Endothelial cell of umbilical vein (primary cell): ENCODE data around the gene KLC4. TPM values are rescaled to one million over a fixed set of nuclear protein-coding genes. Genes with fewer than 3 reads are reported as not detected.

Source experiments
- BruUV-seq: library from RNA; stranded (reverse); fragments of 400-500 nt; replicated peaks from 2 replicates; lab custom pipeline; 2021; lab: Mats Ljungman, UMichigan
- CTCF ChIA-PET: fragments of 300-600, 350-600 bp; sonication (Branson Sonifier 250); formaldehyde crosslinking; loops from one replicate; lab custom pipeline; 2021; ENCODE audit warnings: antibody characterized with exemption, inconsistent platforms; lab: Charles Lee
- POLR2A ChIA-PET: fragments of 300-600, 350-600 bp; sonication (Branson Sonifier 250); formaldehyde crosslinking; loops from one replicate; lab custom pipeline; 2021; ENCODE audit warnings: antibody characterized with exemption, inconsistent platforms; lab: Charles Lee
- DNase-seq: peaks from one replicate; pipeline ENCODE4 v3.0.0-alpha.2; 2011; ENCODE audit warnings: low read depth, low spot score
- FAIRE-seq: peaks from 2 replicates; lab custom pipeline; 2011; peaks lifted over from hg19 to GRCh38; lab: Jason Lieb, UNC
- H2AFZ ChIP-seq: 2 replicates; pipeline ENCODE4 v1.6.0; 2012; ENCODE audit warnings: low read depth, low read length, control low read depth, inconsistent platforms
- H3K27ac ChIP-seq: 2 replicates; pipeline ENCODE4 v1.5.1; 2011; ENCODE audit warnings: low read depth, mild to moderate bottlenecking, control low read depth, low read length, moderate library complexity; ENCODE audit not compliant: insufficient read depth
- H3K27me3 ChIP-seq, 2 experiments: 2 replicates each; pipeline versions ENCODE4 v1.6.0 to v1.6.1; 2011; ENCODE audit warnings: low read length in 2 of 2, mixed read lengths in 1 of 2; ENCODE audit not compliant: control insufficient read depth in 2 of 2, insufficient read depth in 2 of 2
- H3K36me3 ChIP-seq, 2 experiments: 2 replicates in 1 of 2; 3 replicates in 1 of 2; pipeline ENCODE4 v1.5.1; 2011; ENCODE audit warnings: low read length in 2 of 2, mild to moderate bottlenecking in 1 of 2, moderate library complexity in 1 of 2; ENCODE audit not compliant: control insufficient read depth in 2 of 2, insufficient read depth in 2 of 2; ENCODE audit errors: extremely low read depth in 1 of 2
- H3K4me1 ChIP-seq: 3 replicates; pipeline ENCODE4 v1.5.1; 2011; ENCODE audit warnings: mild to moderate bottlenecking, low read length; ENCODE audit not compliant: control insufficient read depth, insufficient read depth; ENCODE audit errors: extremely low read depth
- H3K4me2 ChIP-seq: 2 replicates; pipeline ENCODE4 v1.6.1; 2011; ENCODE audit warnings: low read length, control low read depth, mixed read lengths; ENCODE audit not compliant: insufficient read depth
- H3K4me3 ChIP-seq, 3 experiments: fragments of 200-600 bp in 1 of 3; sonication (generic), shearing (Covaris generic) in 1 of 3; replicated peaks in 1 of 3; 2 replicates each; pipeline ENCODE4 v1.5.1; 2011 to 2016; ENCODE audit warnings: control low read depth in 3 of 3, low read length in 3 of 3, mild to moderate bottlenecking in 2 of 3, inconsistent platforms in 1 of 3, low read depth in 1 of 3, moderate library complexity in 1 of 3; ENCODE audit not compliant: insufficient read depth in 1 of 3
- H3K79me2 ChIP-seq: 2 replicates; pipeline ENCODE4 v1.6.0; 2012; ENCODE audit warnings: low read length, inconsistent platforms; ENCODE audit not compliant: control insufficient read depth, insufficient read depth
- H3K9ac ChIP-seq: replicated peaks from 2 replicates; pipeline ENCODE3; 2011; ENCODE audit warnings: low read length, control low read depth; ENCODE audit not compliant: insufficient read depth; ENCODE audit errors: extremely low read depth
- H3K9me1 ChIP-seq: replicated peaks from 3 replicates; pipeline ENCODE4 v1.6.0; 2011; ENCODE audit warnings: mild to moderate bottlenecking, low read length; ENCODE audit not compliant: control insufficient read depth, insufficient read depth; ENCODE audit errors: extremely low read depth
- H3K9me3 ChIP-seq: replicated peaks from 2 replicates; pipeline ENCODE4 v1.5.1; 2012; ENCODE audit warnings: low read length, inconsistent platforms; ENCODE audit not compliant: control insufficient read depth, insufficient read depth
- H4K20me1 ChIP-seq: replicated peaks from 2 replicates; pipeline ENCODE3; 2011; ENCODE audit warnings: mild to moderate bottlenecking, low read length; ENCODE audit not compliant: control insufficient read depth, insufficient read depth; ENCODE audit errors: extremely low read depth
- EZH2 ChIP-seq: IDR thresholded peaks from 2 replicates; pipeline ENCODE4 v1.6.1; 2012; ENCODE audit warnings: borderline replicate concordance, low read depth, mild to moderate bottlenecking, moderate library complexity, low read length, inconsistent platforms; ENCODE audit not compliant: severe bottlenecking
- FOS ChIP-seq: IDR thresholded peaks from 2 replicates; pipeline ENCODE4 v1.6.1; 2011; ENCODE audit warnings: mild to moderate bottlenecking, low read length, moderate library complexity, borderline replicate concordance; ENCODE audit not compliant: insufficient read depth
- JUN ChIP-seq: IDR thresholded peaks from 2 replicates; pipeline ENCODE4 v1.6.1; 2011; ENCODE audit warnings: borderline replicate concordance, low read depth; ENCODE audit not compliant: insufficient read length, insufficient read depth
- MYC ChIP-seq: IDR thresholded peaks from one replicate; pipeline ENCODE4 v1.6.1; 2011; ENCODE audit warnings: mild to moderate bottlenecking, low read depth, low read length
- POLR2A ChIP-seq: IDR thresholded peaks from 2 replicates; pipeline ENCODE4 v1.6.1; 2012; ENCODE audit warnings: low read depth, mild to moderate bottlenecking, control low read depth, low read length
- POLR2AphosphoS5 ChIP-seq: IDR thresholded peaks from 2 replicates; pipeline ENCODE4 v1.6.1; 2012; ENCODE audit warnings: low read depth, mild to moderate bottlenecking, control low read depth, low read length, moderate library complexity; ENCODE audit not compliant: insufficient read depth
- dilution Hi-C: fragments of 300-500 bp; cut with MboI; formaldehyde crosslinking; loops from one replicate; pipeline ENCODE4 v1.15.0; 2019; ENCODE audit warnings: low sequenced_read_pairs; ENCODE audit not compliant: extremely low pct_ligation_motif_present
- intact Hi-C: fragments of 100-400 bp; cut with micrococcal nuclease; formaldehyde crosslinking; loops from one replicate; pipeline ENCODE4 v1.10.0; 2022
- polyA plus RNA-seq, 4 experiments: library from polyadenylated mRNA; depleted of rRNA in 3 of 4; stranded (reverse) in 3 of 4; unstranded in 1 of 4; fragments of >200 nt; gene quantifications; 2 replicates each; pipeline versions ENCODE4 v1.2.1 to v1.2.3, GENCODE V29; 2011 to 2012; ENCODE audit warnings: missing spikeins in 1 of 4
- total RNA-seq: library from RNA; stranded (reverse); gene quantifications from 2 replicates; pipeline ENCODE4 v1.2.3, GENCODE V29; 2021
- TF ChIP-seq, protein P1 (sequence below), 2 donors: IDR thresholded peaks; 1 replicate in 1 of 2; 2 replicates in 1 of 2; pipeline ENCODE4 v1.5.1; 2011; ENCODE audit warnings: low read length in 2 of 2, mild to moderate bottlenecking in 2 of 2, moderate library complexity in 2 of 2, control low read depth in 1 of 2, inconsistent platforms in 1 of 2, low read depth in 1 of 2; ENCODE audit not compliant: insufficient read depth in 1 of 2; ENCODE audit errors: extremely low read depth in 1 of 2
- TF ChIP-seq, protein P2 (sequence below): IDR thresholded peaks from 2 replicates; pipeline ENCODE4 v1.6.1; 2011; ENCODE audit not compliant: insufficient read depth, insufficient read length

KLC4 gene
- total and polyA plus RNA-seq, 2 donors (not counting 3 experiments of a cell fraction or from before 2014, with no cell fraction given) = 17.7 to 26.8 TPM

DNA sequence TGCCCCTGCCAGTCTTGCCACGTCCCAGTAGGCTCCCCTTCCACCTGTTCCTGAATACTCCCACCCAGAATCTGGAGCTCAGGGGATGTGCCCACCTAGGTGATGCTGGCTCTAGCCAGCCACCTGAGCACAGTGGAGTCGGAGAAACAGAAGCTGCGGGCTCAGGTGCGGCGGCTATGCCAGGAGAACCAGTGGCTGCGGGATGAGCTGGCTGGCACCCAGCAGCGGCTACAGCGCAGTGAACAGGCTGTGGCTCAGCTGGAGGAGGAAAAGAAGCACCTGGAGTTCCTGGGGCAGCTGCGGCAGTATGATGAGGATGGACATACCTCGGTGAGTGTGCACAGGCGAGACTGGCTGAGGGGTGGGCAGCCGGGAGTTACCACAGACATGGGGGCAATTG lies 3.4 kb downstream of the KLC4 start:
- no peak overlapping the region for H2AFZ ChIP-seq
- no TSS peak for BruUV-seq
- H3K4me3 ChIP-seq = no peak overlapping the region
- no peak overlapping the region for H3K27ac ChIP-seq
- no peaks in the 10 kb centered on the region for H3K27me3 ChIP-seq
- peaks cover 15% of the 10 kb centered on the region for H3K4me1 ChIP-seq
- H3K9me1 ChIP-seq = no peaks in the 10 kb centered on the region
- FAIRE-seq = no peak
- peaks cover 0 to 4% of the 10 kb centered on the region in 2 experiments for H3K36me3 ChIP-seq
- DNase-seq = no peak
- H4K20me1 ChIP-seq = no peaks in the 10 kb centered on the region
- intact Hi-C loops = no loop called here
- TF ChIP-seq POLR2A = no peak
- TF ChIP-seq POLR2AphosphoS5 = no peak
- no peak for TF ChIP-seq FOS
- no peak for TF ChIP-seq JUN
- no peak overlapping the region for H3K4me2 ChIP-seq
- POLR2A ChIA-PET = no interaction called here
- H3K9me3 ChIP-seq = no peaks in the 10 kb centered on the region
- no peak overlapping the region for H3K9ac ChIP-seq
- dilution Hi-C loops = no loop called here
- peaks cover 12% of the 10 kb centered on the region for H3K79me2 ChIP-seq
- CTCF ChIA-PET = no interaction called here

- DNase-seq (peak; percentile 37), FAIRE-seq (peak; percentile 83)
- CTCF ChIA-PET = interaction anchor here (1.6 kb wide), 1 partner anchor 73 kb away, joined by 11 read pairs; no protein-coding TSS in a partner anchor
- Histone ChIP-seq H3K9me1 (no peaks in the 10 kb centered on the region), H3K36me3 (peaks cover 0 to 13% of the 10 kb centered on the region in 2 experiments), H3K4me1 (no peaks in the 10 kb centered on the region), H3K9ac (no peak overlapping the region), H4K20me1 (no peaks in the 10 kb centered on the region), H3K4me2 (no peak overlapping the region), H3K9me3 (no peaks in the 10 kb centered on the region), H3K79me2 (no peaks in the 10 kb centered on the region), H3K27ac (no peak overlapping the region), H2AFZ (no peak overlapping the region), H3K27me3 (no peaks in the 10 kb centered on the region), H3K4me3 (no peak overlapping the region)
- BruUV-seq = no TSS peak
- POLR2A ChIA-PET = no interaction called here
- intact Hi-C loops (loop anchor here (1.0 kb wide), 2 partner anchors 59 to 73 kb away; no protein-coding TSS in a partner anchor), dilution Hi-C loops (no loop called here)
- TF ChIP-seq POLR2AphosphoS5 (no peak), FOS (no peak), EZH2 (no peak), MYC (no peak)
- TF ChIP-seq, protein P1, sequence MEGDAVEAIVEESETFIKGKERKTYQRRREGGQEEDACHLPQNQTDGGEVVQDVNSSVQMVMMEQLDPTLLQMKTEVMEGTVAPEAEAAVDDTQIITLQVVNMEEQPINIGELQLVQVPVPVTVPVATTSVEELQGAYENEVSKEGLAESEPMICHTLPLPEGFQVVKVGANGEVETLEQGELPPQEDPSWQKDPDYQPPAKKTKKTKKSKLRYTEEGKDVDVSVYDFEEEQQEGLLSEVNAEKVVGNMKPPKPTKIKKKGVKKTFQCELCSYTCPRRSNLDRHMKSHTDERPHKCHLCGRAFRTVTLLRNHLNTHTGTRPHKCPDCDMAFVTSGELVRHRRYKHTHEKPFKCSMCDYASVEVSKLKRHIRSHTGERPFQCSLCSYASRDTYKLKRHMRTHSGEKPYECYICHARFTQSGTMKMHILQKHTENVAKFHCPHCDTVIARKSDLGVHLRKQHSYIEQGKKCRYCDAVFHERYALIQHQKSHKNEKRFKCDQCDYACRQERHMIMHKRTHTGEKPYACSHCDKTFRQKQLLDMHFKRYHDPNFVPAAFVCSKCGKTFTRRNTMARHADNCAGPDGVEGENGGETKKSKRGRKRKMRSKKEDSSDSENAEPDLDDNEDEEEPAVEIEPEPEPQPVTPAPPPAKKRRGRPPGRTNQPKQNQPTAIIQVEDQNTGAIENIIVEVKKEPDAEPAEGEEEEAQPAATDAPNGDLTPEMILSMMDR (IDR thresholded peaks at IDR 0.05; ENCODE audit: extremely low read depth in 1 of 2, insufficient read depth in 1 of 2, low read depth in 1 of 2, low read length in 2 of 2) = peak; percentile 48 to 49
- TF ChIP-seq, protein P2, sequence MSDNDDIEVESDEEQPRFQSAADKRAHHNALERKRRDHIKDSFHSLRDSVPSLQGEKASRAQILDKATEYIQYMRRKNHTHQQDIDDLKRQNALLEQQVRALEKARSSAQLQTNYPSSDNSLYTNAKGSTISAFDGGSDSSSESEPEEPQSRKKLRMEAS = no peak
Observed at GRCh38 chr6:43070028-43070632, 10.7 kb downstream of the KLC4 start.
